CD8-positive, alpha-beta memory T cell (primary cell): Measurements from ENCODE around the gene RBM47. TPM values are rescaled to one million over a fixed set of nuclear protein-coding genes. Genes with fewer than 3 reads are reported as not detected.
"Not testable (repeated sequence)": the region's sequence is repeated elsewhere in the genome, so short reads cannot be mapped to it uniquely, and the experiment has no call there.

Experiments
- CTCF ChIA-PET: fragments of 350-600 bp; sonication (Branson Sonifier 250); formaldehyde crosslinking; loops from one replicate; lab custom pipeline; 2021; ENCODE audit warnings: antibody characterized with exemption; lab: Charles Lee
- POLR2A ChIA-PET: fragments of 350-600 bp; sonication (Branson Sonifier 250); formaldehyde crosslinking; loops from one replicate; lab custom pipeline; 2021; ENCODE audit warnings: antibody characterized with exemption; lab: Charles Lee
- DNase-seq, 5 donors: peaks; one replicate each; pipeline versions ENCODE4 v3.0.0 to v3.0.0-alpha.2; 2020 to 2022; ENCODE audit warnings: mixed read lengths in 1 of 5
- H3K27ac ChIP-seq: one replicate; pipeline ENCODE4 v1.7.0; 2013; ENCODE audit warnings: low read depth, mild to moderate bottlenecking, low read length, moderate library complexity
- H3K27me3 ChIP-seq: 2 replicates; pipeline ENCODE4 v1.7.0; 2013; ENCODE audit warnings: low read length, mild to moderate bottlenecking; ENCODE audit not compliant: insufficient read depth, poor library complexity, severe bottlenecking
- H3K36me3 ChIP-seq: 2 replicates; pipeline ENCODE4 v1.7.0; 2013; ENCODE audit warnings: mild to moderate bottlenecking, low read length, moderate library complexity; ENCODE audit not compliant: insufficient read depth
- H3K4me1 ChIP-seq: 2 replicates; pipeline ENCODE4 v1.7.0; 2013; ENCODE audit warnings: mild to moderate bottlenecking, low read length, moderate library complexity; ENCODE audit not compliant: insufficient read depth
- H3K4me3 ChIP-seq: 2 replicates; pipeline ENCODE4 v1.7.0; 2013; ENCODE audit warnings: mild to moderate bottlenecking, low read length
- H3K9me3 ChIP-seq: 2 replicates; pipeline ENCODE4 v1.7.0; 2013; ENCODE audit warnings: mild to moderate bottlenecking, low read length
- H3K27ac Mint-ChIP-seq, 8 donors: one replicate each; pipeline ENCODE4 v1.8.0; 2020 to 2021; ENCODE audit warnings: mixed read lengths in 8 of 8, mild to moderate bottlenecking in 6 of 8, inconsistent platforms in 3 of 8, moderate library complexity in 3 of 8
- H3K27me3 Mint-ChIP-seq, 2 donors: one replicate each; pipeline ENCODE4 v1.8.0; 2020 to 2021; ENCODE audit warnings: mixed read lengths in 2 of 2, mild to moderate bottlenecking in 1 of 2, moderate library complexity in 1 of 2
- H3K36me3 Mint-ChIP-seq, 3 donors: one replicate each; pipeline ENCODE4 v1.8.0; 2020 to 2021; ENCODE audit warnings: mixed read lengths in 3 of 3, inconsistent platforms in 1 of 3, mild to moderate bottlenecking in 1 of 3
- H3K4me1 Mint-ChIP-seq, 3 donors: one replicate each; pipeline ENCODE4 v1.8.0; 2020 to 2021; ENCODE audit warnings: mixed read lengths in 3 of 3, inconsistent platforms in 1 of 3, mild to moderate bottlenecking in 1 of 3
- H3K4me3 Mint-ChIP-seq, 7 donors: one replicate each; pipeline ENCODE4 v1.8.0; 2020 to 2021; ENCODE audit warnings: mixed read lengths in 7 of 7, mild to moderate bottlenecking in 6 of 7, moderate library complexity in 4 of 7, inconsistent platforms in 2 of 7
- H3K9me3 Mint-ChIP-seq, 5 donors: one replicate each; pipeline ENCODE4 v1.8.0; 2020 to 2022; ENCODE audit warnings: mixed read lengths in 5 of 5, mild to moderate bottlenecking in 3 of 5, moderate library complexity in 2 of 5, inconsistent platforms in 1 of 5
- polyA plus RNA-seq: library from polyadenylated mRNA; unstranded; fragments of 300-500 nt; fragmentation: Illumina TruSeq; gene quantifications from one replicate; pipeline ENCODE4 v1.2.3, GENCODE V29; 2021
- total RNA-seq, 2 experiments: library from RNA; stranded (reverse); gene quantifications; one replicate each; pipeline ENCODE4 v1.2.3, GENCODE V29; 2021

Gene RBM47
- total and polyA plus RNA-seq, 3 experiments from 2014 or later, result 1.1 to 1.4 TPM; not detected in 1

GRCh38 chr4:40630335-40631021 is 814 bp upstream of the RBM47 start:
- Histone ChIP-seq H3K27me3 (no peaks in the 10 kb centered on the region), H3K9me3 (no peaks in the 10 kb centered on the region), H3K4me3 (peak overlapping the region; percentile 53), H3K36me3 (no peaks in the 10 kb centered on the region), H3K27ac (no peak overlapping the region), H3K4me1 (no peaks in the 10 kb centered on the region)
- Mint-ChIP-seq H3K4me3 (peak overlapping the region in 2 of 7 donors; percentile 69 to 74), H3K27me3 (peaks cover 28 to 59% of the 10 kb centered on the region in 2 donors), H3K36me3 (no peaks in the 10 kb centered on the region), H3K9me3 (no peaks in the 10 kb centered on the region), H3K27ac (no peak overlapping the region), H3K4me1 (peaks cover 8 to 12% (median 12%) of the 10 kb centered on the region in 3 donors)
- CTCF ChIA-PET, result no interaction called here
- DNase-seq, result no peak
- POLR2A ChIA-PET, result no interaction called here

GRCh38 chr4:40628888-40629287 is 776 bp downstream of the RBM47 start:
- H3K27ac Mint-ChIP-seq, result no peak overlapping the region
- H3K9me3 ChIP-seq, result no peaks in the 10 kb centered on the region
- no peak for DNase-seq
- no peaks in the 10 kb centered on the region for H3K4me1 ChIP-seq
- no peak overlapping the region for H3K27ac ChIP-seq
- peak overlapping the region in 3 of 7 donors; percentile 10 to 56 (median 38) for H3K4me3 Mint-ChIP-seq
- H3K9me3 Mint-ChIP-seq, result no peaks in the 10 kb centered on the region
- no peaks in the 10 kb centered on the region for H3K27me3 ChIP-seq
- peak overlapping the region; percentile 56 for H3K4me3 ChIP-seq
- CTCF ChIA-PET, result no interaction called here
- H3K36me3 ChIP-seq, result no peaks in the 10 kb centered on the region
- H3K36me3 Mint-ChIP-seq, result no peaks in the 10 kb centered on the region
- POLR2A ChIA-PET, result no interaction called here
- H3K4me1 Mint-ChIP-seq, result peaks cover 8 to 12% (median 12%) of the 10 kb centered on the region in 3 donors
- H3K27me3 Mint-ChIP-seq, result peaks cover 22 to 63% of the 10 kb centered on the region in 2 donors

GRCh38 chr4:40628407-40628806 is 1.3 kb downstream of the RBM47 start:
- POLR2A ChIA-PET, DNase-seq, H3K36me3 Mint-ChIP-seq, H3K4me3 Mint-ChIP-seq, H3K27me3 ChIP-seq, H3K27ac ChIP-seq, H3K4me1 ChIP-seq, H3K9me3 ChIP-seq, H3K27ac Mint-ChIP-seq, CTCF ChIA-PET, H3K4me3 ChIP-seq, H3K36me3 ChIP-seq, H3K9me3 Mint-ChIP-seq: not testable (repeated sequence)
- H3K27me3 Mint-ChIP-seq, result peaks cover 22 to 62% of the 10 kb centered on the region in 2 donors
- peaks cover 8 to 12% (median 12%) of the 10 kb centered on the region in 3 donors for H3K4me1 Mint-ChIP-seq

GRCh38 chr4:40627540-40627939 is 2.1 kb downstream of the RBM47 start:
- H3K9me3 Mint-ChIP-seq, result no peaks in the 10 kb centered on the region
- Histone ChIP-seq H3K9me3 (no peaks in the 10 kb centered on the region), H3K27me3 (no peaks in the 10 kb centered on the region), H3K36me3 (no peaks in the 10 kb centered on the region), H3K27ac (no peak overlapping the region), H3K4me1 (no peaks in the 10 kb centered on the region), H3K4me3 (no peak overlapping the region)
- ChIA-PET POLR2A (no interaction called here), CTCF (no interaction called here)
- H3K27me3 Mint-ChIP-seq, result peaks cover 22 to 70% of the 10 kb centered on the region in 2 donors
- H3K4me3 Mint-ChIP-seq, result no peak overlapping the region
- peaks cover 8 to 12% (median 12%) of the 10 kb centered on the region in 3 donors for H3K4me1 Mint-ChIP-seq
- no peak overlapping the region for H3K27ac Mint-ChIP-seq
- no peaks in the 10 kb centered on the region for H3K36me3 Mint-ChIP-seq
- DNase-seq, result no peak

- peaks cover 12% of the 10 kb centered on the region in 3 donors for H3K4me1 Mint-ChIP-seq
- no peaks in the 10 kb centered on the region for H3K9me3 ChIP-seq
- ChIA-PET CTCF (no interaction called here), POLR2A (no interaction called here)
- no peak overlapping the region for H3K4me3 ChIP-seq
- no peaks in the 10 kb centered on the region for H3K4me1 ChIP-seq
- H3K36me3 Mint-ChIP-seq, result peaks cover 0 to 3% (median 0%) of the 10 kb centered on the region in 3 donors
- H3K27ac ChIP-seq, result no peak overlapping the region
- H3K4me3 Mint-ChIP-seq, result no peak overlapping the region
- no peaks in the 10 kb centered on the region for H3K36me3 ChIP-seq
- no peak for DNase-seq
- no peaks in the 10 kb centered on the region for H3K9me3 Mint-ChIP-seq
- no peak overlapping the region for H3K27ac Mint-ChIP-seq
- H3K27me3 ChIP-seq, result no peaks in the 10 kb centered on the region
- peaks cover 24 to 70% of the 10 kb centered on the region in 2 donors for H3K27me3 Mint-ChIP-seq
Measured at GRCh38 chr4:40626183-40626990, 3.3 kb downstream of the RBM47 start.

- POLR2A ChIA-PET, result no interaction called here
- Histone ChIP-seq H3K27ac (no peak overlapping the region), H3K9me3 (no peaks in the 10 kb centered on the region), H3K36me3 (no peaks in the 10 kb centered on the region), H3K4me3 (no peak overlapping the region), H3K4me1 (no peaks in the 10 kb centered on the region), H3K27me3 (no peaks in the 10 kb centered on the region)
- H3K36me3 Mint-ChIP-seq, result peaks cover 0 to 3% (median 0%) of the 10 kb centered on the region in 3 donors
- peaks cover 0 to 3% (median 0%) of the 10 kb centered on the region in 3 donors for H3K4me1 Mint-ChIP-seq
- no peak overlapping the region for H3K27ac Mint-ChIP-seq
- no peak overlapping the region for H3K4me3 Mint-ChIP-seq
- peaks cover 13 to 58% of the 10 kb centered on the region in 2 donors for H3K27me3 Mint-ChIP-seq
- CTCF ChIA-PET, result no interaction called here
- no peak for DNase-seq
- no peaks in the 10 kb centered on the region for H3K9me3 Mint-ChIP-seq
Measured at GRCh38 chr4:40623707-40624106, 6.0 kb downstream of the RBM47 start.

- CTCF ChIA-PET, result no interaction called here
- H3K4me3 Mint-ChIP-seq, result no peak overlapping the region
Measured at GRCh38 chr4:40622913-40623312, 6.8 kb downstream of the RBM47 start.

More at GRCh38 chr4:40622913-40623312, 6.8 kb downstream of the RBM47 start:
- POLR2A ChIA-PET, result no interaction called here
- H3K36me3 Mint-ChIP-seq, result peaks cover 0 to 3% (median 0%) of the 10 kb centered on the region in 3 donors
- no peak overlapping the region for H3K27ac Mint-ChIP-seq
- Histone ChIP-seq H3K9me3 (no peaks in the 10 kb centered on the region), H3K4me3 (no peak overlapping the region), H3K27ac (no peak overlapping the region), H3K4me1 (no peaks in the 10 kb centered on the region), H3K36me3 (no peaks in the 10 kb centered on the region), H3K27me3 (no peaks in the 10 kb centered on the region)
- DNase-seq, result no peak
- no peaks in the 10 kb centered on the region for H3K9me3 Mint-ChIP-seq
- peaks cover 12 to 53% of the 10 kb centered on the region in 2 donors for H3K27me3 Mint-ChIP-seq
- H3K4me1 Mint-ChIP-seq, result peaks cover 0 to 3% (median 0%) of the 10 kb centered on the region in 3 donors
